WI38 (cell line): ENCODE results near the gene BMI1.
A peak's percentile ranks its signal among the peaks of the same experiment; 100 is the strongest.

Source experiments
- H3K4me3 ChIP-seq: 2 replicates; pipeline ENCODE4 v1.5.1; 2011; ENCODE audit warnings: low read depth, mild to moderate bottlenecking, control low read depth, low read length
- TF ChIP-seq, protein P1 (sequence below): IDR thresholded peaks from 2 replicates; pipeline ENCODE4 v1.5.1; 2012; ENCODE audit warnings: low read depth, mild to moderate bottlenecking, control low read depth, low read length

BMI1 gene

DNA sequence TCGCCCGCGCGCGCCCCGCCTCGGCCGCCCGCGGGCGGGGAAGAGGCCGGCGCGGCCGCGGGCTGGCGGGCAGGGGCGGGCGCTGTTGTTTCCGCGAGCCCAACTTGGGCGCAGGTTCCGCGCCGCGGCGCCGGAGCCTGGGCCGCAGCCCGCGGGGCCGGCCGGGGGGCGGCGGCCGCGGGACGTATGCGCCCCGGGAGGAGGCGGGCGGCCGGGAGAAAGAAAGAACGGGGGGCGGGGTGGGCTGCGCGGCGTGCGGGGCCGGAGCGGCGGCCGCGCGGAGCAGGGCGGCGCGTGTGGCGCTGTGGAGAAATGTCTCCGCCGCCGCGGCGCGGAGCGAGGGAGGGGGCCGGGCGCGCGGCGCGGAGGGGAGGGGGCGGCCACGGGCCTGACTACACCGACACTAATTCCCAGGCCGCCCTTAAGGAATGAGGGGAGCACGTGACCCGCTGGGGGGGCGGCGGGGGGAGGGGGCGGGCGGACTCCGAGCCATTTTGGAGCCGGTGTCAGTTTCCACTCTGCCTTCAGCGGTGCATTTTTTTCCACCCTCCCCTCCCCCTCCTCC lies at the start of gene BMI1:
BMI1 (plus strand) TSS at position 509 of the 565 bp plus-strand sequence. CDS start 5,351 bp downstream, outside the sequence.
- peak within 1 kb of the TSS; percentile 77 for H3K4me3 ChIP-seq
- TF ChIP-seq, protein P1, sequence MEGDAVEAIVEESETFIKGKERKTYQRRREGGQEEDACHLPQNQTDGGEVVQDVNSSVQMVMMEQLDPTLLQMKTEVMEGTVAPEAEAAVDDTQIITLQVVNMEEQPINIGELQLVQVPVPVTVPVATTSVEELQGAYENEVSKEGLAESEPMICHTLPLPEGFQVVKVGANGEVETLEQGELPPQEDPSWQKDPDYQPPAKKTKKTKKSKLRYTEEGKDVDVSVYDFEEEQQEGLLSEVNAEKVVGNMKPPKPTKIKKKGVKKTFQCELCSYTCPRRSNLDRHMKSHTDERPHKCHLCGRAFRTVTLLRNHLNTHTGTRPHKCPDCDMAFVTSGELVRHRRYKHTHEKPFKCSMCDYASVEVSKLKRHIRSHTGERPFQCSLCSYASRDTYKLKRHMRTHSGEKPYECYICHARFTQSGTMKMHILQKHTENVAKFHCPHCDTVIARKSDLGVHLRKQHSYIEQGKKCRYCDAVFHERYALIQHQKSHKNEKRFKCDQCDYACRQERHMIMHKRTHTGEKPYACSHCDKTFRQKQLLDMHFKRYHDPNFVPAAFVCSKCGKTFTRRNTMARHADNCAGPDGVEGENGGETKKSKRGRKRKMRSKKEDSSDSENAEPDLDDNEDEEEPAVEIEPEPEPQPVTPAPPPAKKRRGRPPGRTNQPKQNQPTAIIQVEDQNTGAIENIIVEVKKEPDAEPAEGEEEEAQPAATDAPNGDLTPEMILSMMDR: no peak

DNA sequence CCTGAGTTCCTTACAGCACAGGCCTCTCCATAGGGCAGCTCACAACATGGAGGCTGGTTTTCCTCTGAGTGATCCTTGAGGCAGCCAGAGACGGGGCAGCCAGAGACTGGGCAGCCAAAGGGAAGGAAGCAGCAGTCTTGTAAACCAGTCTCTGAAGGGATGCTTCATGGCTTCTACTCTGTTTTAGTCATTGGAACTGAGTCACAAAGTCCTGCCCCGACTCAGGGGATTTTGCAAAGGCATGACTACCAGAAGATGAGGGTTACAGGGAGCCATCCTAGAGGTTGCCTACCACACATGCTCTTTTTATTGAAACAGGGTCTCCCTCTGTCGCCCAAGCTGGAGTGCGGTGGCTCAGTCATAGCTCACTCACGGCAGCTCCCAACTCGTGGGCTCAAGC lies 49.1 kb upstream of the BMI1 start:
- TF ChIP-seq, protein P1: no peak
- H3K4me3 ChIP-seq: no peak overlapping the region

DNA sequence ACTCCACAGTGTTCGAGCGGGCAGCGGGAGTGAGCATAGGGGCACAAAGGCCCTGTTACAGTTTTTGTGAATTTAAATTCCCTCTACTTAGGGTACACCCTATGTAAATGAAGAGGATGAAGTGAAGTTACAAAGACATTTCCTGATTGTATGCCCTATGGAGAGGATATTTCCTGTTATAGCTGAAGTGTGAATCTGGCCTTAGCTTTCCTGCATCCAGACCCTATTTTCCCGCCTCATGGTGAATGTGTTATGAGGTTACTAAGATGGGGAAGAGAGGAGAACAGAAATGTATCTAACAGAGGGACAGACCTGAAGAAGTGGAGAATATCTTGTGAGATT lies 42.5 kb upstream of the BMI1 start:
- no peak overlapping the region for H3K4me3 ChIP-seq
- TF ChIP-seq, protein P1: no peak

DNA sequence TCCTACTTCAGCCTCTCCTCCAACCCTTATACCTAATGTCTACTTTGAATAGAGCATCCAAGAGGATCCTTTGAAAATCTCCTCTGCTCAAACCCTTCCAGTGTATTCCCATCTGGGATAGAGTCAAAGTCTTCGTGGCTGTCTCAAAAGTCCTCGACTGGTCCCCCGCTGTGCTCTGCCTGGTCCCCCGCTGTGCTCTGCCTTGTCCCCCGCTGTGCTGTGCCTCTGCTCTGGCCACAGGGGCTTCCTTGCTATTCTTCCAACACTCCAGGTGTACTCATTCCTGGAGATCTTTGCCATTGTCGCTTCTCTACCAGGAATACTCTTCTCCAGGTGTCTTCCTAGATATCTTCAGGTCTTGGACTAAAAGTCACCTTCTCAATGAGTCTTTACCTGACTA lies 40.8 kb upstream of the BMI1 start:
- H3K4me3 ChIP-seq: no peak overlapping the region
- TF ChIP-seq, protein P1: no peak

DNA sequence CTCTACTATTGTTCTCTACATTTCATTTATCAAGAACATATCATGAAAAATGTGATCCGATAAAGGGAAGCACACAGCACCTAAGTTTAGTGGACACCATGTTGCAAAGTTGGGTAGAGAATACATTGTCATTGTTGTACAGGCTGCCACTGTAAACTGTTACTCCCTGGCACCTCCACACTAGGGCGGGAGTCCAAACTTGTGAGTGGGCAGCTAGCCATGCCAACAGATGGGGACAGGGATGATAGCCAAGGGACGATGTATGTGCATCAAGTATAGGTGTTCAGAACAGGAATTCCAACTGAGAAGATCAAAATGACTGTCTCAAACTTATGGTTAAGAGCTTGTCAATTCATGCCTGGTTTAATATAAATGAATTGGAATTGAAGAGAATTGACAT lies 35.8 kb upstream of the BMI1 start:
- TF ChIP-seq, protein P1: no peak

DNA sequence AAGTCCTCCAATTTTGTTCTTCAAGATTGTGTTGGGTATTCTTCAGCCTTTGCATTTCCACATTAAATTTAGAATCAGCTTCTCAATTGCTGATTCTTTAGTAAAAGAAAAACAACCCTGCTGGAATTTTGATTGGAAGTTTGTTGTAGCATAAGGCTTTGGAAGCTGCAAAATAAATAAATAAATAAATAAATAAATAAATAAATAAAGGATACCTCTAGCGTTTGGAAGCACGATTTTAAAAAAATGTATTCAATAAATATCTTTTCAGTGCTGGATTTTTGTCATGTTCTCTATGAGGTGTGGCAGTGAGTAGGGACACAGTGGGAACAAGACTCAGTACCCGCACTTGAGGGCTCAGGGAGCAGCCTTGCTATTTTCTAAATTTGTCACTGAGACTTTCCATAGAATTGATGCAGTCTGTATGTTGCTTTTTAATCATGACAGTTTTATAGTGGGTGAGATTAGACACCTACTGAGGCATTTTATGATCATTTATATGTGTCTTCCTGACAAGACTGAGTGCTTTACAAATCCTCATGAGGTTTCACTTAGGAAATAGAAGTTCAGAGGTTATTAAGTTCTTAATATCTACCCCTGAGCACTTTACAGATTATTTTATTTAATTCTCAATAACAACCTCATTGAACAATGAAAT lies 27.0 kb upstream of the BMI1 start:
- TF ChIP-seq, protein P1: no peak
- H3K4me3 ChIP-seq: no peak overlapping the region

More for the DNA sequence above, 35.8 kb upstream of the BMI1 start:
- no peak overlapping the region for H3K4me3 ChIP-seq

DNA sequence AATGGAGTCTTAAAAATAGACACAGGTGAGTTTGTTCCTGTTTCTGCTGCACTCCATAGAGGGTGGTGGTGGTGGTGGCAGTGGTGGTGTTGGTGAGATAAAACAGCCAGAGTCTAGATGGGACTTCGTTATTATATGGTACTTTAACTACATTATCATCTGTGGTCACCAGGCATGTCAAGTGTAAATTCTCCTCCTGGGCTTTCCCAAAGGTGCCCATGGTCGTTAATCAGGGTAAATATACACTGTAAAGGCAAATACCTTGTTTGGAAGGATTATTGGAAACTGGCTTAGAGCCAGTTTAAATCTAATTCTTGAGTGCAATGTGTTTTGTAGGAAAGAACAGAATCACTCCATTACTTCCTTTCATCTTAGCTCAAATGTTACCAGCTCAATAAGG lies 26.2 kb upstream of the BMI1 start:
- H3K4me3 ChIP-seq: no peak overlapping the region
- TF ChIP-seq, protein P1: no peak
